ENCODE measurements around the gene DUSP22.

- TF ChIP-seq EZH2 (IDR thresholded peaks at IDR 0.05; ENCODE audit: borderline replicate concordance, low read depth, low read length, poor library complexity, severe bottlenecking): no peak
- TF ChIP-seq CTCF (conservative IDR thresholded peaks at IDR 0.05; ENCODE audit: low read depth, low read length): no peak
Measured at GRCh38 chr6:340186-340955, 48.1 kb downstream of the DUSP22 start.
